T-helper 1 cell treated with Interleukin-12 subunit alpha and Interleukin-12 subunit beta and Interleukin-4 antibody, amounts not matched to agents 30 μg/mL and 1 μg/mL, for 36 hours (primary cell): ENCODE measurements around the gene KRTAP5-2.

Source experiments
- H3K27ac Mint-ChIP-seq: one replicate; pipeline ENCODE4 v1.8.0; 2021; ENCODE audit warnings: mild to moderate bottlenecking, mixed read lengths
- H3K27me3 Mint-ChIP-seq: one replicate; pipeline ENCODE4 v1.8.0; 2021; ENCODE audit warnings: low read depth, mixed read lengths
- H3K36me3 Mint-ChIP-seq: one replicate; pipeline ENCODE4 v1.8.0; 2021; ENCODE audit warnings: low read depth, mixed read lengths
- H3K4me1 Mint-ChIP-seq: one replicate; pipeline ENCODE4 v1.8.0; 2021; ENCODE audit warnings: low read depth, mixed read lengths
- H3K4me3 Mint-ChIP-seq: one replicate; pipeline ENCODE4 v1.8.0; 2021; ENCODE audit warnings: mild to moderate bottlenecking, moderate library complexity, mixed read lengths
- H3K9me3 Mint-ChIP-seq: one replicate; pipeline ENCODE4 v1.8.0; 2021; ENCODE audit warnings: mixed read lengths

The KRTAP5-2 gene

GRCh38 chr11:1553808-1554594 lies 44.1 kb downstream of the KRTAP5-2 start:
- Mint-ChIP-seq H3K27me3 (peaks cover 16% of the 10 kb centered on the region), H3K4me3 (no peak overlapping the region), H3K4me1 (no peaks in the 10 kb centered on the region), H3K36me3 (no peaks in the 10 kb centered on the region), H3K9me3 (no peaks in the 10 kb centered on the region), H3K27ac (no peak overlapping the region)

GRCh38 chr11:1549338-1550330 lies 48.5 kb downstream of the KRTAP5-2 start:
- H3K9me3 Mint-ChIP-seq, result no peaks in the 10 kb centered on the region
- no peak overlapping the region for H3K27ac Mint-ChIP-seq
- H3K27me3 Mint-ChIP-seq, result peaks cover 42% of the 10 kb centered on the region
- no peaks in the 10 kb centered on the region for H3K36me3 Mint-ChIP-seq
- no peak overlapping the region for H3K4me3 Mint-ChIP-seq
- no peaks in the 10 kb centered on the region for H3K4me1 Mint-ChIP-seq

- Mint-ChIP-seq H3K27ac (no peak overlapping the region), H3K4me3 (no peak overlapping the region), H3K36me3 (no peaks in the 10 kb centered on the region), H3K9me3 (no peaks in the 10 kb centered on the region), H3K4me1 (no peaks in the 10 kb centered on the region), H3K27me3 (peaks cover 42% of the 10 kb centered on the region)
Observed at GRCh38 chr11:1548221-1549070, 49.6 kb downstream of the KRTAP5-2 start.

GRCh38 chr11:1547467-1548098 lies 50.5 kb downstream of the KRTAP5-2 start:
- Mint-ChIP-seq H3K4me1 (no peaks in the 10 kb centered on the region), H3K36me3 (no peaks in the 10 kb centered on the region), H3K27me3 (peaks cover 42% of the 10 kb centered on the region), H3K9me3 (no peaks in the 10 kb centered on the region), H3K27ac (no peak overlapping the region), H3K4me3 (peak overlapping the region; percentile 21)
